Skeletal muscle satellite cell (primary cell): ENCODE results near the gene RAB9A.
"Not testable (repeated sequence)": the region's sequence is repeated elsewhere in the genome, so short reads cannot be mapped to it uniquely, and the experiment has no call there.

Experiments used
- H3K27me3 ChIP-seq: 2 replicates; pipeline ENCODE4 v1.7.0; 2013; ENCODE audit warnings: low read length; ENCODE audit not compliant: control insufficient read depth, insufficient read depth
- H3K36me3 ChIP-seq: 2 replicates; pipeline ENCODE4 v1.7.0; 2013; ENCODE audit warnings: mild to moderate bottlenecking, control low read depth, low read length; ENCODE audit not compliant: insufficient read depth
- H3K4me1 ChIP-seq: 2 replicates; pipeline ENCODE4 v1.7.0; 2013; ENCODE audit warnings: low read length; ENCODE audit not compliant: control insufficient read depth, insufficient read depth
- H3K4me2 ChIP-seq: 2 replicates; pipeline ENCODE4 v1.7.0; 2013; ENCODE audit warnings: mild to moderate bottlenecking, low read length
- H3K4me3 ChIP-seq: 2 replicates; pipeline ENCODE4 v1.7.0; 2013; ENCODE audit warnings: low read length
- H3K9ac ChIP-seq: 2 replicates; pipeline ENCODE4 v1.7.0; 2013; ENCODE audit warnings: mild to moderate bottlenecking, low read depth, low read length, moderate library complexity
- H3K9me3 ChIP-seq: replicated peaks from 2 replicates; pipeline ENCODE4 v1.7.0; 2013; ENCODE audit warnings: mild to moderate bottlenecking, control low read depth, low read length

Gene RAB9A

DNA sequence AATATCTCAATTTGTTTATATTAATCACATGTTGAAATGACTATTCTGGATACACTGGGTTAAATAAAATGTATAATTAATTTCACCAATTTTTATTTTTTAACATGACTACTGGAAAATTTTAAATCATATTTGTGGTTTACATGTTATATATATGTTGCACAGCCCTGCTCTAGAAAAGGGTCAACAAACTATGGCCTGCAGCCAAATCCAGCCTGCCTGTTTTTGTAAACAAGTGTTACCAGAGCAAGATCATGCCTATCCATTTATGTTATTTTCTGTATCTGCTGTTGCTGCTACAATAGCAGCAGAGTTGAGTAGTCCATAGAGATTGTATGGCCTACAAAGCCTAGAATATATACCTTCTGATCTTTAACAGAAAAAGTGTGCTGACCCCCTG lies 34.8 kb upstream of the RAB9A start:
- Histone ChIP-seq H3K36me3 (no peaks in the 10 kb centered on the region), H3K4me2 (peak overlapping the region; percentile 88), H3K4me3 (no peak overlapping the region), H3K4me1 (peaks cover 8% of the 10 kb centered on the region), H3K9me3 (no peaks in the 10 kb centered on the region), H3K27me3 (no peaks in the 10 kb centered on the region), H3K9ac (no peak overlapping the region)

DNA sequence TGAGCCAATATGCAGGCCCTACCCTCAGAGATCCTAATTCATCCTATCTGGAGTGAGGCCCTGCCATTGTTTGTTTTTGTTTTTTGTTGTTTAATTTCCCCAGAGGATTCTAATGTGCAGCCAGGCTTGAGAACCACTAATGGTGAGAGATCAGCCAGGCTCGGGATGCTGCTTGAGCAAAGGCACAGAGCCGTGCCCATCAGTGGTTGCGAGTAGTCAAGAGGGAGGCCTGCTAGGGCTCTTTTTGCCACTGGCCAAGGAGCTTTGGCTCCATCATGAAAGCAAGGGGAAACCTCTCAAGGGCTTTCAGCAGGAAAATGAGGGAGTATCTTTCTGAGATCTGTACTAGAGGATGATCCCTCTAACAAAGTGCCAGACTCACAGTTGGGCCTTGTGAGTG lies 33.3 kb upstream of the RAB9A start:
- Histone ChIP-seq H3K9me3 (no peaks in the 10 kb centered on the region), H3K27me3 (no peaks in the 10 kb centered on the region), H3K9ac (no peak overlapping the region), H3K36me3 (no peaks in the 10 kb centered on the region), H3K4me3 (no peak overlapping the region), H3K4me2 (no peak overlapping the region), H3K4me1 (peaks cover 12% of the 10 kb centered on the region)

DNA sequence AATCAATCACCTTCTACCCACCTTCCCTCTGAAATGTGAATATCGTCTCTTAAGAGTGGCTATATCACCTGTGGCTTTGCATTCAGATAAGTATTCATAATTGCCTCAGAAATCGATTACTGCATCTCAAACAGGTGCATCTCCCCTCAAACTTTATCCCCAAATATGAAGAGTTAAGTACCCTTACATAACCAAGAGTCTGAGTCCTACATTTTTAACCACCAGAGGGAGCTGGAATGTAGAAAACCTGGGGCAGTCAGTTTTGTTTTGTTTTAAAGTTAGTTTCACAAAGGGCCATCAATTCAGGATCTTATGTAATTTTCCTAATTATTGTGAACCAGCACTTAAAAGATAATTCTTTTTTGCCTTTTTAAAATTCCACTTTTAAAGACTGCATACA lies 30.3 kb upstream of the RAB9A start:
- H3K9me3 ChIP-seq: no peaks in the 10 kb centered on the region
- peak overlapping the region; percentile 66 for H3K9ac ChIP-seq
- H3K36me3 ChIP-seq: peaks cover 5% of the 10 kb centered on the region
- peaks cover 11% of the 10 kb centered on the region for H3K4me1 ChIP-seq
- H3K4me2 ChIP-seq: peak overlapping the region; percentile 60
- no peaks in the 10 kb centered on the region for H3K27me3 ChIP-seq
- H3K4me3 ChIP-seq: no peak overlapping the region

DNA sequence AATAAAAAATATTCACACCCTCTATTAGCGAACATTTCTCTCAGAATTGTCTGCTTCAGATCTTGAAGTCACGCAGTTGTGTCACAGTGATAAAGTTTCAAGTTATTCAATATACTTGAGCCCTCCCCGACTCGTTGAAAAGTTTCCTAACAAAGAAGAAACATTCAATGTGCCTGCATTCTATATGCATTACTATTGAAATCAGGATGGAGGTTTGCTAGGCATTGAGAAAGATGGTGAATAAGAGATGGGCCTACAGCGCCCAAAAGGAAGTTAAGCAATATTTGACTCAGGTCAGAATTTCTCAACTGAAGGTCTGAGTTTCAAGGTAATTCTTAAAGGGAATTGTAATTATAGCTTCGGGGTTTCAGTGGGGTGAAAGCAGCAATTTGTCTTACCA lies 29.9 kb upstream of the RAB9A start:
- peaks cover 8% of the 10 kb centered on the region for H3K4me1 ChIP-seq
- no peaks in the 10 kb centered on the region for H3K27me3 ChIP-seq
- peak overlapping the region; percentile 60 for H3K4me2 ChIP-seq
- H3K9me3 ChIP-seq: no peaks in the 10 kb centered on the region
- H3K36me3 ChIP-seq: peaks cover 5% of the 10 kb centered on the region
- peak overlapping the region; percentile 66 for H3K9ac ChIP-seq
- H3K4me3 ChIP-seq: no peak overlapping the region

DNA sequence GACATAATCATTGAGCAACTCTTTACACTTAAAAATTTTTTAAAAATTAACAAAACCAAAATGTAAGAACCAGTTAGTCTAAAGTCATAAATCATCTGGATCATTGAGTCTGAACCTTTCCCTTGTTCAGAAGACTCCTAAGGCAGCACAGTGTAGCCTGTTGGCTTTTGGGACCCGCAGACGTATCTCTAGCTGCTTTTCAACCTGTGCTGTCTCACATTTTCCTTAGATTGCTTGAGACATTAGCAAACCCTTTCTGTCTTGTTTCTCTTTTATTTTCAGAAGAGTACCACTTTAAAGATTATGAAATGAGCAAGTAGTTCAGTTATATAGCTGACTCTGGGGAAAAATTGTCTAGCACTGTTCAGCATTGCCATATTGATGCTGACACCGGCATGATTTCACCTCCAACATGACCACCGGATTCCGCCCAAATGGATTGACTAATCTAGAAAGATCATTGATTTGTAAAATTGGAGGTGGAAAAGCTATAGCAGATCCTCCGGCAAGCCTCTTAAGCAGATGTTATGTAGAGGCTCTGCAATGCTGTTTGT lies 27.1 kb upstream of the RAB9A start:
- Histone ChIP-seq H3K36me3 (peaks cover 5% of the 10 kb centered on the region), H3K4me3 (no peak overlapping the region), H3K9ac (no peak overlapping the region), H3K27me3 (no peaks in the 10 kb centered on the region), H3K4me1 (peaks cover 8% of the 10 kb centered on the region), H3K4me2 (no peak overlapping the region), H3K9me3 (no peaks in the 10 kb centered on the region)

DNA sequence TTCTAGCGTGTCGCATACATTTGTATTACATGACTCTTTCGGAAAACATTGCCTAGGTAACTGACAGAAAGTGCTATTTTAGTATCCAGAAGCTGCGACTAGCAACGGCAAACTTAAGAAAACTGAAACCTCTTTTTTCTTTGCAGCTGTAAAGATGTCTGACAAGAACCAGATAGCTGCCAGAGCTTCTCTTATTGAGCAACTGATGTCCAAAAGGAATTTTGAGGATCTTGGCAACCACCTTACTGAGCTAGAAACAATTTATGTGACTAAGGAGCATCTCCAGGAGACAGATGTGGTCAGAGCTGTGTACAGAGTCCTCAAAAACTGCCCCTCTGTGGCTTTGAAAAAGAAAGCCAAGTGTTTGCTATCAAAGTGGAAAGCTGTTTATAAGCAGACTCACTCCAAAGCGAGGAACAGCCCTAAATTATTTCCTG lies 26.6 kb upstream of the RAB9A start:
- no peak overlapping the region for H3K4me3 ChIP-seq
- H3K4me1 ChIP-seq: peaks cover 8% of the 10 kb centered on the region
- H3K9ac ChIP-seq: no peak overlapping the region
- peaks cover 5% of the 10 kb centered on the region for H3K36me3 ChIP-seq
- H3K9me3 ChIP-seq: no peaks in the 10 kb centered on the region
- no peaks in the 10 kb centered on the region for H3K27me3 ChIP-seq
- H3K4me2 ChIP-seq: no peak overlapping the region

DNA sequence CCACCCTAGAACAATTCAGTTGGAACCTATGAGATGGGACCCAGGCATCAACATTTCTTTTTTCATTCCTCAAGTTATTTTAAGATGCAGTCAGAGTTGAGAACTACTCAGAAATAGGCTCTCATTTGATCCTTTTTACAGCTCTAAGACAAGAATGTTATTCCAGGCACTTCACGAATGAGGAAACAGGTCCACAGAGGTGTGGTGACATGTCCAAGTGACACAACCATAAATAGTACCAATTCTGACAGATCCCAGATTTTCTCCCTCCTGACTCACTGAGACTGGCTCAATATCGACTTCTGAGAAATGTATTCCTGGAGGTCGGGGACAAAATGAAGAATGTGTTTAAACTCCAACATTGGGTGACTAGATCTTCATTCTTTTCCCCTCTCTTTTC lies 24.9 kb upstream of the RAB9A start:
- no peak overlapping the region for H3K4me2 ChIP-seq
- H3K27me3 ChIP-seq: no peaks in the 10 kb centered on the region
- no peaks in the 10 kb centered on the region for H3K9me3 ChIP-seq
- H3K36me3 ChIP-seq: peaks cover 5% of the 10 kb centered on the region
- H3K4me1 ChIP-seq: peaks cover 5% of the 10 kb centered on the region
- H3K9ac ChIP-seq: no peak overlapping the region
- no peak overlapping the region for H3K4me3 ChIP-seq

DNA sequence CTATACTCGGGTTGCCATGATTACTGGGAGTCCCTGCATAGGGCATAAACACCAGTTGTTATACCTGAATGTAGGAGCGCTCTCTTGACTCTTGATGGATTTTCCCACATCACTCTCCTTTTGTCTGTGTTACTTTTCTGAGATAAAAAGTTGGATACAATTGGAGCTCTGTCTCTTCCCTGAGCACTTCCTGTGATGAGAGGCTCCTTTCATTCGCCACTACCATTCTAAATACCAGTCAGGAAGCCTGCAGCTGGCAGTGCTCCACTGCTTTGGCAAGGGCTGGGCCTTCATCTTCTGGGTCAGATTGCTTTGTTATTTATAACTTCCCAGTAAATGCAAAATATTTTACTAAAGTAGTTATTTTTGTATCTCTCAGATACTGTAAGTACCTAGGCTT lies 22.1 kb upstream of the RAB9A start:
- no peak overlapping the region for H3K4me3 ChIP-seq
- no peaks in the 10 kb centered on the region for H3K4me1 ChIP-seq
- H3K4me2 ChIP-seq: no peak overlapping the region
- H3K27me3 ChIP-seq: no peaks in the 10 kb centered on the region
- H3K9me3 ChIP-seq: no peaks in the 10 kb centered on the region
- no peak overlapping the region for H3K9ac ChIP-seq
- peaks cover 5% of the 10 kb centered on the region for H3K36me3 ChIP-seq

DNA sequence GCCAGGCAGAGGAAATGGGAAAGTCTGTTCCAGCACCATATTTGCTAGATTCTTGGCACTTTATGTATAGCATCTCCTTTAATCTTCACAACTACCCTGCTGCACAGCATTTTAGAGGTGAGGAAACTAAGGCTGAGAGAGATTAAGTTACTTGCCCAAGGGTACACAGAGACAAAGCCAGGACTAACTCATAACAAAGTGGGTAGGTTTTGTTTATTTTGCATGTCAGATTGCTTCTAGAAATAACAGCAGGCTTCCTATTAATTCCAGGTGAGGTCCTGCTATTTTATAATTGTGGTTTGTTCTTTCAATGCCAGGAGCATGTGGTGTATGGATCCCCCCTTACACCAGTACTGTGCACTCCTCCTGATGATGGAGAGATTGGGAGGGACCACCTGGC lies 21.0 kb upstream of the RAB9A start:
- Histone ChIP-seq H3K4me1 (no peaks in the 10 kb centered on the region), H3K4me2 (no peak overlapping the region), H3K4me3 (no peak overlapping the region), H3K36me3 (no peaks in the 10 kb centered on the region), H3K9ac (no peak overlapping the region), H3K27me3 (no peaks in the 10 kb centered on the region), H3K9me3 (no peaks in the 10 kb centered on the region)

DNA sequence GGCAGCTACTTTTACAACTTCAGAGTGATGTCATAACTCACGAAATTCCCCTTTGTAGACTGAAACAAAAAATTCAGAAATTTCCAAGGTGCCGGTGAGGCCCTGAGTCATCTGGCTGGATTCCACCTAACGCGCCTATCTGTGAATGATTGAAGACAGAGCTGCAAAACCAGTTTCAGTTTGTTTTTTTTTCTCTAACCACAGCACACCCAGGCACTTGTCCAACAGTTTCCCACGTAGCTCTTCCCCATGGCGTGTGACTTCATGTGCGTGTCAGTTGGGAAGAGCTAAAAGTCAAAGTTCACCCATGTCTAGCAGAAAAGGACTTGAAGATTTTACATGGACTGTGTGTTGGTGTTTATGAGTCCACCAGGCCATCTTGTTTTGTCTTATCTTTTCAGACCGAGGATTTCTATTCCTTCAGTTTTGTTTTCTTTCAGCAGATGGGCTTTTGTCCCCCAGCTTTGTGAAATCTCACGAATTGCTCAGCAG lies 19.6 kb upstream of the RAB9A start:
- Histone ChIP-seq H3K4me1 (no peaks in the 10 kb centered on the region), H3K27me3 (no peaks in the 10 kb centered on the region), H3K4me3 (no peak overlapping the region), H3K36me3 (no peaks in the 10 kb centered on the region), H3K4me2 (no peak overlapping the region), H3K9me3 (no peaks in the 10 kb centered on the region), H3K9ac (no peak overlapping the region)

DNA sequence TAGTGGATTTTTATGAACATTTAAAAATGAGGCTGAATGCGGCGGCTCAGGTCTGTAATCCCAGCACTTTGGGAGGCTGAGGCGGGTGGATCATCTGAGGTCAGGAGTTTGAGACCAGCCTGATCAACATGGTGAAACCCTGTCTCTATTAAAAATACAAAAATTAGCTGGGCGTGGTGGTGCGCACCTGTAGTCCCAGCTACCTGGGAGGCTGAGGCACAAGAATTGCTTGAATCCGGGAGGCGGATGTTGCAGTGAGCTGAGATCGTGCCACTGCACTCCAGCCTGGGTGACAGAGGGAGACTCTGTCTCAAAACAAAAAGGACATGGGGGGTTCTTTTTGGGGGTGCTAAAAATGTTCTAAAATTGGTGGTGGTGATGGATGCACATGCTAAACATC lies 19.2 kb upstream of the RAB9A start:
- H3K4me1 ChIP-seq, H3K4me2 ChIP-seq, H3K9ac ChIP-seq, H3K4me3 ChIP-seq, H3K27me3 ChIP-seq, H3K9me3 ChIP-seq, H3K36me3 ChIP-seq: not testable (repeated sequence)

DNA sequence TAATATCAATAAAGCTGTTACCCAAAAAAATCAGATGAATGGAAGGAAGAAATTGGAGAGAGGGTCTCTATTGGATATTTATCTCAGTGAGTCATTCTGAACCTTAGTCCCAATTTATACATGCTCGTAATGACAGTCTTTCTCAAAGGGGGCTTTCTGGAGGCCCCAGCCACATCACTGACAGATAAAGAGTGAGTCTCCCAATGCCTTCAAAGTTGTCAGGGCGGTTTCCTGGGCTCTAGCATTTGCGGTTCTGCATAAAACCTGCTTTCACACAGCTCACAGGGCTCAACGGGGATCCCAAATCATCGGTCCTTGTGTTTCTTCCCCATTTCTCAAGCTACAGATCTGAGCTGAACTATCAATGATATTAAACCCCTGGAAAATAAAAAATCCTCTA lies 18.7 kb upstream of the RAB9A start:
- Histone ChIP-seq H3K4me3 (no peak overlapping the region), H3K36me3 (no peaks in the 10 kb centered on the region), H3K4me2 (no peak overlapping the region), H3K9me3 (no peaks in the 10 kb centered on the region), H3K4me1 (no peaks in the 10 kb centered on the region), H3K27me3 (no peaks in the 10 kb centered on the region), H3K9ac (no peak overlapping the region)
